Medulla oblongata (tissue), 1 donor: Measurements from ENCODE around the gene PADI1.

Experiments used
- DNase-seq: peaks from one replicate; pipeline ENCODE4 v3.0.0-alpha.2; 2015; ENCODE audit errors: extremely low spot score

Gene PADI1

DNA sequence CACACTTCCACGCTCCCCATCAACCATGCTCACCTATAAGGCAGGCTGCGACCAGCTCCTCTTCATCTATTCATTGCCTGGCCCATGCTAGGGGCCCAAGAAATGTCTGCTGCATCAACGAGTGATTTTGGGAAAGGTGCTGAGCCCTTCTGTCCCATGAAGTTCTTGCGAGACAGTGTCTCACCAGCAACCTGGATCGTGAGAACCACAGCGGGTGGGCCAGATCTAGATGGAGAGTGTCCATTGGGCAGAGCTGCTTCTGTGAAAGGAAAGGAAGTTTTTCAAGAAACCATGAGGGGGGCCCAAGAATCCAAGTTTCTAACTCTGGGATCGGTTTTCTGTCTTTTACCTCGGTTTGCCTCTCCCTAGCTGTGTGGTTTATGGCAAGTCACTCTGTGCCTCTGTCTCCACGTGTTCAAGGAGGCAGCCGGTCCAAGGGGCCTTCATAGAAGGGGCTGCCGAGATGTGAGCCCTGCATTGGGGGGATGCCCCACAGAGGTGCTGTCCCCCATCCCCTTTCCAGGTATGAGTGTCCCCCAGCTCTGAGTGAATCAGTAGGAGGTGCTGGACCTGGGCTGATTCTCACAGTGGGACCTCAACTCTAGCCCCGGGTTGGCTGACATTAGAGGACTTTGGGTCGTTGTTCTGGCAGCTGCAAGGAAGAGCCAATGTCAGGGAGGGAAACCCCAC lies 8.3 kb upstream of the PADI1 start:
- DNase-seq: no peak

DNA sequence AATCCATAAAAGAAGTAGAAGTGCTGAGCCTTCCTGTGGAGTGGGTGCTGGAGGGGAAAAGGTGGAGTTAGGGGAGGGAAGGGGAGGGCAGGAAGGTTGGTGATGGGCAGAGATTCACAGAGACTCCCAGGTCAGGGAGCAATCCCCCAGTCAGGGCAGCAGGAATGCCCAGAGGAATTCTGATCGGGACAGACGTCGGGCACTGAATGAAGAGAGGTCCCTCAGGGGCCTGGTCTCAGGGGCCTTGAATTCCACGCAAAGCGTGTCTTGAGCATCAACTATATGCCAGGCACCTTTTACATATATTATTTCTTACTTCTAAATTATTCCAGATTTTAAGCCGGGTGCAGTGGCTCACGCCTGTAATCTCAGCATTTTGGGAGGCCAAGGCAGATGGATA lies 7.2 kb upstream of the PADI1 start:
- no peak for DNase-seq

DNA sequence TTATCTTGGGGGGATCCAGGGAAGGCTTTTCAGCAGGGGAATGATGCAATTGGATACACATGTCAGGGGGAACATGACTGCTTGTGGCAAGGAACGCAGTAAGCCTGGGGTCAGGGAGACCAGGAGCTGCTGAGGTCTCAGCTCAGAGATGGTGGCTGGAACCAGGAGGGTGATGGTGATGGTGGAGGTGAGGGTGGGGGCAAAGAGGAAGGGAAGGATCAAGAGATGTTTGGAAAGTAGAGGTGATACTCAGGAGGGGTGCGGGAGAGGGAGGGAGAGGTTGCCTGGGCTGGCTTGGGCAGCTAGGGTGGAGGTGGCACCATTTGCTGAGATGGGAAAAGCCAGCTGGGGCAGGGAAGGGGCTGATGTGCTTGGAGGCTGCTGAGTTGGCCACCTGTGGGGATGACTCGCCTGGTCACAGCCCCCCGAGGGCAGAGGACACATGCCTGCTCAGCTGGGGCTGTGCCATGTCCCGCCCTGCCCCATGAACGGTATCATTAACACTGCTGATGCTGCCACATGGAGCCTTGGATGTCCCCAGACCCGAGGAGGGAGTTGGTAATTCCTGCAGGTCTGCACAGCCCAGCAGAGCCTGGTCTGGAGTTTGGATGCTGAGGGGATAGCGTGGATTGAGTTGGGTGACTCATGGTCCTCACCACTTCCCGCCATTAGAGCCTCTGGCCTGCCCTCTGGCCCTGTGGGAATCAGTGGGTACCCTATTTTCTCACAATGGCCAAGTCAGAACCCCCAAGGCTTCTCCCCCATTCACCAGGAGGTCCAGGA lies 6.3 kb upstream of the PADI1 start:
- DNase-seq: no peak

DNA sequence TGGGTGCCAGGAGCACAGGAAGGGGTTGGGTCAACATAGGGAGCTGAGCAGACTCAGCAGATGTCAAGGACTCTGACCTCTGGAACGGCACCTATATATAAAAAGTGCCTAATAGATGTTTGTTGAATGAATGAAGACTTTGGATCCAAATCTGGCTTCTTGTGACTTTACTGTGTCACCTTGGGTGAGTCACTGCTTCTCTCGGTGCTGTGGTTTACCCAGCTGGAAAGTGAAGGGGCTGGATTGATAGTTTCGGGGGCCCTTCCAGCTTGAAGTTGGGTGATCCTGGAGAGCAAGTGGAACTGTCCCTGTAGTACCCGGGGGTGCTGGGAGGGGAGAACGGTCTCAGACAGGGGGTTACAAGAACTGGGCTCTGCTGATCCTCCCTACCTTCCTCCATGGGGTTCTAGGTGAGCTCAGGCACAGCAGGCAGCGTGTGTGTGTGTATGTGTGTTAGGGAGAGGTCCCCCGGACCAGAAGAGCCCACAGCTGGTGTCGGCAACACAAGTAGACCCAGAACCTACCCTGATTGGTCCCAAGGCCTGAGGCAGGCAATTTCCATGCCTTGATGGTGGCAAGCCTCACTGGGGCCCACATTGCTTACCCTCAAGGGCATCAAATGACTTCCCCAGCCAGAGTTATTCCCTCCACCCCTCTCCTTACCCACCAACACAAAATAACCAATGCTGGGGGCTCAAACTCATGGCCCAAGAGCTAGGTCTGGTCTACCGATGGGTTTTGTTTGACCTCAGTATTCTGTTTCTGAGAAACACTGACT lies 5.5 kb upstream of the PADI1 start:
- no peak for DNase-seq

DNA sequence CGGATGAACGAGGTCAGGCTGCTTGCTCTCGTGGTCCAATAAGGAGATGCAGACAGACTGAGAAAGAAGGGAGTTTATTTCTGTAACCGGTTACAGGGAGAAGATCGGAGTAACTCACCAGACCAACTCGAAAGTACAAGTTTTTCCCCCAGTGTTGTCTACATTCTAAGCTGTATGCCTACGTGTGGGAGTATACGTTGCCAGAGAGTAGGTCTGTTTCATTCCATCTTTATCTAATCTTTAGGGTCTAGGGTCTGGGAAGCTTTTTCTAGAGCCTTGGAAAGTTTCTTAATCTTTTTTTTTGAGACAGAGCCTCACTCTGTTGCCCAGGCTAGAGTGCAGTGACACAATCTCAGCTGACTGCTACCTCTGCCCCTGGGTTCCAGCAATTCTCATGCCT lies 4.7 kb upstream of the PADI1 start:
- DNase-seq: no peak

DNA sequence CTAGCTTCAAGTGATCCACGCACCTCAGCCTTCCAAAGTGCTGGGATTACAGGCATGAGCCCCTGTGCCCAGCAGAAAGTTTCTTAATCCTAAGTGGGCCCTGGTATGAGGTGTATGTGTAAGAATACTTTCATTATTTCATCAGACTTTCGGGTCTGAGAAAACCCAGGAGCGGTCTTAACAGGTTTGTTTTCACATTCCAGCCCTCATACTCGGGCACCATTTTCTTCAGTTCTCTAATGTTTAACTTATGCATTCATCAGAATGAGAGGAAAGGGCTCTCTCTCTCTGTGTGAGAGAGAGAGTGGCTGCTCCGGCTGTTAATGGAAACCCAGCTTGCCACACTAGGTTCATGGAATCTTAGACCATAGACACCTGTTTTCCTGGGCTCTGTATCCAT lies 4.2 kb upstream of the PADI1 start:
- no peak for DNase-seq

DNA sequence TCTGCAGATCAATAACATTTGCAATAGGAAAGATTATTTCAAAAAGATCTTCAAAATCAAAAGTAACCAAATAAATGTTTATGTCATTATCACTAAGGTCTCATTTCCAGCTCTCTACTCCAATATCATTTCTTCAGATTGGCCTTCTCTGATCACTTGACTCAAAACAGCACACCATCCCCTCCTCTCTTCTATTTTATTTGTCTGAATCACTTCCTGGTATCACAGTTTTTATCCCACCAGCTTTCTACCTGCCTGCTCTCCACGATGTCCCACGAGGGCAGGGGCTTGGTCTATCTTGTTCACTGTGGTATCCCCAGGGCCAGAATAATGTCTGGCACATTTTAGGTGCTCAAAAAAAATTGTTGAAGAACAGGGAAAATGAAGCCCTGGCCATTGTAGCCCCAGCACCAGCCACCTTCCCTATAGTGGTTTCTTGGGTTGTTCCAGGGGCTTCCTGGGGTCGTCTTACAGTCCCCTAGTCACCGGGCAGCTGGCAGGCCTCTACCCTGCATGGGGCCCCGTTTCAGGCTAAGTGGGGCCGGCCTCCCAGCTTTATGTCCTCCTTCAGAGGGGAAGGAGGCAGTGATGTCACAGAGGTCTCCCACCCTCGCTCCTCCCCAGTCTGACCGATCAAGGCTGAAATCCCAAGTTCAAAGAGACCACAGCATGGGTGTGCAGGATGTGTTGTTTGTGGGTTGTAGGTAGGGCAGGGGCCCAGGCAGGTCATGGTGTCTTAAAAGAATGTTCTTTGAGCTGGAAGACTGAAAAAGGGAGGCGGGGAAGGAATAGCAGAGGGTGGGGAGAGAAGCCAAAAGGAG lies 3.5 kb upstream of the PADI1 start:
- no peak for DNase-seq

DNA sequence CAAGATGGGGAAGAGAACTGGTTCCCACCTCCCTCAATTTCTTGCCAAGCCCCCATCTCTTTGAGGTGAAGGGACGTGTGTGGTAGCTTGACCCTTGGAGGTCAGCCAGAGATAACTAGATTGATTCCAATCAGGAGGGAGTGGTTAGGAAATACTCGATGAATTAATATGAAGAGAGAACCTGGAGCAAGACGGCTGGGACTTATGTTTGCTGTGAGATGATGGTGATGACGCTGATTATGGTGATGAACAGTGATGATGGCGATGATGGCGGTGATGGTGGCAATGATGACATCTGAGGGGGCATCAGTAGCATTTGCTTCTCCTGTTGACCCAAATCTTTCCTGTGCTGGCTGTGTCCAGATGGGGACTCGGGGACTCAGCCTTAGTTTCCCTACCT lies 724 bp downstream of the PADI1 start:
- no peak for DNase-seq

DNA sequence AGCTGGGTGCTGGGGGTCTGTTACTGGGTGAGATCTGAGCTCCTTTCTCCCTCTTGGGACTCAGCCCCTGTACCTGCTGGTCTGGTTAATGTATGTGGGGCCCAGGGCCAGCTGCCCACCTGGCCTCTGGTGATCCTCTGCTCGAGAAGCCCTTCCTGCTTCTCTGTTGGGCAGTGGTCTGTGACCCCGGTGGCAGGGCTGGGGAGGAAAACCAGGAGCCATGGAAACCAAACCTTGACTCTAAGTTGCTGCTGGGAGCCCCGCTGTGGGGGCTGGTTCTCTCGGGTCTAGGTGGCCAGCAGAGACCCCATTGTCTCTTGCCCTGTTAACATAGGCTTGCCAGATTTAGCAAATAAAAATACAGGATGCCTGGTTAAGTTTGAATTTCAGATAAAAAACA lies 1.3 kb downstream of the PADI1 start:
- DNase-seq: no peak

DNA sequence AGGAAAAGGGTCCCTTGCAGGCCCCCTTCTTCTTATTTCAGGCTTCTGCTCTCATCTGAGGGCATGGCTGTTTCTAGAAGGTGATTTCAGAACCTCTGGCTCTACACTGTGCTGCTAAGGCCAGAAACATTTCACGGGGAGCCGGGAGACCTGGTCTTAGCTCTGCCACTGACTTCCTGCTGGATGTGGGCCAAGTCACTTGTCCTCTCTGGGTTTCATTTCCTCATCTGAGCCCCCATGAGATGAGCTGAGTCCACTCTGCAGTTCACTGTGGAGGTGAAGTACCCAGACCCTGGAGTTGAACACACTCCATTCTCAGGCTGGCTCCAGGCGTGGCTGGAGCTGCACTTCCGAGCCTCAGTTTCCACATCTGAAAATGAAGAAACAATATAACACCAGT lies 2.1 kb downstream of the PADI1 start:
- peak; percentile 88 for DNase-seq

DNA sequence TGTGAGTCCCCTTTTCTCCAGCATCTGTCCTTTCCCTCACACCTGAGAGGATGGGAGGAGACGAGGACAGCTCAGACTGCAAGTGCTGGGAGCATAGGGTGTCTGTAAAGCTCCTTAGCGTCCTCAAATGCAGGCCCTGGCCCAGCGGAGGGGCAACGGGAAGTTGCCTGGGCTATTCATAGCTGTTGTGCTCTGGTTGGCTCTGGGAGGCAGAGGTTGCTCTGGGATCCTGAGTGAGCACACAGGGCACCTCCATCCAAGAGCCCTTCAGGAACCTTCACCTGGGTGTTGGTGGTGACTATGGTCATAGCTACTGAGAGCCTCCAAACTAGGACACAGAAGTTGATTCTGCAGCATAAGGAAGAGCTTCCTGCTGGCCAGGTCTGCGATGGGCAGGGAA lies 2.6 kb downstream of the PADI1 start:
- DNase-seq: peak; percentile 55

DNA sequence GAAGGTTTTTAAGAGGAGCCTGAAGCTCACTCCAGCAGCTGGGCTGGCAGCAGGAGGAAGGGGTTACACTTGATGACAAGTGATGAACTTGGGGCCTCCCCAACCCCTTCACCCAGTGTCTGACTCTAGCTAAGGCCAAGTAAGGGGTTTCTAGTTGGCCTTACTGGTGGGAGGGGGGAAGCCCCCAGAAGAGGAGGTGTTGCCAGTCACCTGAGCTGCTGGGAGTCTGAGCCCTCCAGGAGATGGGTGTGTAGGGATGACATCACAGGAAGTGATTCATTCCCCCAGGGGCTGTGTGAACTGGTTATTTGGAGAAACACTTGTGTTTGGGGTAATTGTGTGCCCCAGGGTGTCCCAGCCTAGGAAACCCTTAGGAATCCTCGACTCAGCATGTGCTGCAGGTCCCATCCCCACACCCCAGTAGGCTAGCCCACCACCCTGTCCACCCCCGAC lies 3.1 kb downstream of the PADI1 start:
- DNase-seq: no peak

DNA sequence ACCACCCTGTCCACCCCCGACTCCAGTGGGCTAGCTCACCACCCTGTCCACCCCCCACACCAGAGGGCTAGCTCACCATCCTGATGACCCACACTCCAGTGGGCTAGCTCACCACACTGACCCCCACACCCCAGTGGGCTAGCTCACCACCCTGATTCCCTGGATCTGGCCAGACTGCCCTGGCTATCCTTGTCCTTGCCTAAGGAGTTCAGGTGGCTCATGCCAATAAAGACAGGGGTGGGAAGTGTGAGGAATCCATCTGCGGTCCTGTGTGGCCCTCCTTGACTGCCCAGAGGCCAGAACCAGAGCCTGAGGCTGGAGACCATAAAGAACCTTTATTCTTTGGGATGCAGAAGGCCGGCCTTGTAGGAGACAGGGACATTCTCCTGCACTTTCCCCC lies 3.6 kb downstream of the PADI1 start:
- DNase-seq: no peak

DNA sequence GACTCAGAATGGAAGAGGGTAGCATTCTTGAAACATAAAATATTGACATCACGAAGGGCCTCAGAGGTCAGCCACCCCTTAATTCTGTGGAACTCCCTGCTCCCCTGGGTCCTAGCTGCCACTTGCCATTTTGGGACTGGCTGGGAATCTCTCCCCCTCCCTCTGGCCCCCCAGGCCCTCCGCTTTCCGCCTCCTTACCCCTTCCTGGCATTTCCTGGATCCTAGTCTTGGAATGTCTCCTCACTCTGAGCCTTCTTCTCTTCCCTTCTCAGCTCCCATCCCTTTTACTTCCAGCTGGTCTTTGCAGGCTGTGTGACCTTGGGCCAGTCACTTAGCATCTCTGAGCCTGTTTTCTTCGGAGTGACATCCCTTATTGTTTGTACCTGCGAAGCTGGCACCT lies 4.5 kb downstream of the PADI1 start:
- no peak for DNase-seq

DNA sequence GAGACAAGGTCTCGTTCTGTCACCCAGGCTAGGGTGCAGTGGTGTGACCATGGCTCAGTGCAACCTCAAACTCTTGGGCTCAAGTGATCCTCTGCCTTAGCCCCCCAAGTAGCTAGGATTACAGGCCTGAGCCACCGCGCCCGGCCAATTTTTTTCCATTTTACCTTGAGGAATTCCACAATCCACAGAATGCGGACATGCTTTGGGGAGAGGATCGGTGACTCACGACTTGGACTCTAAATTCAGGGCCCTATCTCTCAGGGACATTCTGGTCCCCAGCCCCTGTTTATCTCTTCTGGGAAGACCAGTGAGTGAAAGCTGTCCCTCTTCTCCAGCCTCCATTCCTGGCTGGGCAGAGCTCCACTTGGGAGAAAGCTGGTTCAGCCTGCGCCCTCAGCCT lies 5.2 kb downstream of the PADI1 start:
- DNase-seq: no peak

DNA sequence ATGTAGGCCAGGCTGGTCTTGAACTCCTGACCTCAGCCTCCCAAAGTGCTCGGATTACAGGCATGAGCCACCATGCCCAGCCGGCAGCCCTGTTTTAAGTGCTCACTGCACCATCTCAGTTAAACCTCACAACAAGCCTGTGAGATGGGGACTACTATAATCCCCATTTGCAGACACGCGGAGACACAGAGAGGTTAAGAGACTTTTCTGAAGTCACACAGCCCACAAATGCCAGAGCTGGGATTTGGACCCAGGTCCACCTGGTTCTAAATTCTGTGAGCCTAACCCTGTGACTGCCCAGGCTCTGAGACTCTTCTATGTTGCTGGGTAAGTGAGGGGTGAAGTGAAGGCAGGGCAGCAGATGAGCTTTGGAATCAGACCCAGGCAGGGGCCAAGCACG lies 6.4 kb downstream of the PADI1 start:
- DNase-seq: no peak

DNA sequence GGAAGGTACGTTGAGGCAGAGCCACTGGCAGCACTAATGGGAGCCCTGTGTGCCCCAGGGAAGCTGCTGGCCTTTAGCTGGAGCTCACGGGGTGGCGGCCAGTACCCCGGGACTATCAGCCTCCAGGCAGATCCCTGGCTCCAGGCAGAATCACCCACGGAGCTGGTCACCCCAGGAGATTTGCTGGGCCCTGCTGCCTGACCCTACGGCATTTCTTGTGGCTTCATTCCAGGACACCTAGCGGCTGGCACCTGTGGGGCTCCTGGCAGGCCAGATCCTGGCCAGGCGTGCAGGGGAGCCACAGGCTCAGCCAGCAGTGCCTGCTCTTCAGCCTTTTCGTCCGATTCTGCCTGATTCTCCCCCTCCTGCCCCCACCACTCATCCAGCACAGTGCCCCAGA lies 7.1 kb downstream of the PADI1 start:
- DNase-seq: no peak

DNA sequence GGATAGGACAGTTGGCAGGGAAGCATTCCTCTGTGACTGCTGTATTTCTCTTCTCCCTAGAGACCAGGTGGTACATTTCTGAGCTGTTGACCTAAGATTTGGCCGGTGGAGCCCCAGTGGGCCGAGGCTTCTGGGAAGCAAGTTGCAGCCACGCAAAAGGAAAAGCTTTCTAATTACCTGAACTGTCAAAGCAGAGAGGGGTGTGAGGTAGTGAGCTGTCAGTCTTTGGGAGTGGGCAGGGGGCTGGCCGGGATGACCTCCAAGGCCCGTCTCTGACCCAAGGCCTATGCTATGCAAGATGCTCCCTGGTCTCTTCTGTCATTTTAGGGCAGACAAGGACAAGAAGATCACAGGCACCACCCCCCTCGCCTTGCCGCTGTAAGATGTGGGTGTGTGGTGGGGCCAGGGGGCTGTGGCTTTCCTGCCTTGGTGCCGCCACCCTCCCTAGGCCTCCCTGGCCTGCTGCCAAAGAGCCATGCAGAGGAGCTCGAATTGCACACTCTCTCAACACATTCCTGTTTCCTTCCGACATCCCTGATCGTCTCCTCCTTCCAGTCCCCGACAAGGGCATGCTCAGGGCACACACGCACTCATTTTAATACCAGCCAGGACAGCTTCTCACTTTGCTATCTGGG lies 7.7 kb downstream of the PADI1 start:
- DNase-seq: peak; percentile 41

DNA sequence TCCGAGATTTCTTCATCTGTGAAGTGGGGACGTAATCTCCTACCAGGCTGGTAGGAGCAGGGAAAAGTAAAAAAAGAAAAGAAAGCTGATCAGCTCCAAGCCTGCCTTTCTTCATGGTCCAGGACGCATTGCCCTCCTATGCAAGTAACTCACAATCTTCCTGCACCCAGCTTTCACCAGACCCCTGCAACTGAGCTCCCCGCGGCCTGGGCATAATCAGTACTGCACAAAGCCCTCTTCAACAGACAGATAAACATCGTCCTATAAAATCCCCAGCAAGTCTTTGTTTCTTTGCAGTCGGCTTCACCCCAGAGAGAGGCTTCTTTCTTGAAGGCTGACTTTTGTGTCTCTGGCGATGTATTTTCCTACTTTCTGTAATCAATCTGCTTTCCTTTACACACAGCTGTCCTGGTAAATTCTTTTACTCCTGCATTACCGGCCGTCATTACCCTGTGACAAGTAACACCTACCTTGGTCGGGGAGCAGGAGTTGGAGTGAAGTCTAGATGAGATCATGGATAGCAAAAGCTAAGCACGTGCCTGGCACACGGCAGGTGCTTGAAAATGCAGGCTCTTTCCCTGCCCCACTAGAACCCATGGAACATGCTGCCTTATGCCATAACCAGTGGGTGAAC lies 8.3 kb downstream of the PADI1 start:
- no peak for DNase-seq

DNA sequence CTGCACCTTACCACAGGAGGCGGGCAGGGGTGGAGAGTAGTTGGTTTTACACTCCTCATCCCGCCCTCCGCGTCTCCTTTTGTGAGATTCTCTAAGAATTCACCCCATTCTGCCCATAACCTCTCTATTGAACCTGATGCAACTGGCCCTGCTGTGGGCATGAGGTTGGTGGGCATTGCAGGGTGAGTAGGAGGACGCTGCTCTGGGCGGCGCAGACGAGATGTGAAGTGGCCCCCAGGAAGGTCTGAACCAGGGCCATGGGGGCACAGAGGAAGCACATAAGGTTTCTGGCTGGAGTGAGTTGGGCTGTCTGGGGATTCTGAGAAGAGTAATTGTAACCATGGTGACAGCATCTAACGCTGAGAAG lies 8.8 kb downstream of the PADI1 start:
- no peak for DNase-seq
